SK-N-SH (cell line): ENCODE results near the gene ARHGEF7. TPM values are rescaled to one million over a fixed set of nuclear protein-coding genes. Genes with fewer than 3 reads are reported as not detected.

Source experiments
- CTCF ChIA-PET: fragments of 300-600, 350-600 bp; formaldehyde crosslinking; extraction: SDS; loops from one replicate; lab custom pipeline; 2021; lab: Yijun Ruan, JAX
- POLR2A ChIA-PET: fragments of 350-600 bp; sonication (Branson Sonifier 250); formaldehyde crosslinking; extraction: SDS; loops from one replicate; lab custom pipeline; 2020; ENCODE audit warnings: antibody characterized with exemption, inconsistent platforms; lab: Yijun Ruan, JAX
- DNase-seq: peaks from one replicate; pipeline ENCODE4 v3.0.0; 2012
- H2AFZ ChIP-seq: fragments of 200-600 bp; sonication (generic); 2 replicates; pipeline ENCODE4 v1.8.1; 2016; ENCODE audit warnings: antibody characterized with exemption, mild to moderate bottlenecking, low read depth
- H3F3A ChIP-seq: fragments of 200-600 bp; sonication (generic); replicated peaks from 2 replicates; pipeline ENCODE3; 2016; ENCODE audit warnings: antibody characterized with exemption, mild to moderate bottlenecking; ENCODE audit not compliant: insufficient read depth
- H3K27ac ChIP-seq, 2 experiments: fragments of 200-500 bp in 1 of 2; fragments of 200-600 bp in 1 of 2; sonication (Bioruptor generic) in 1 of 2; sonication (generic), shearing (Covaris generic) in 1 of 2; 2 replicates each; pipeline versions ENCODE4 v1.5.1 to v1.6.1; 2014 to 2016; ENCODE audit warnings: low read depth in 2 of 2, inconsistent platforms in 1 of 2, low read length in 1 of 2, mild to moderate bottlenecking in 1 of 2, mixed read lengths in 1 of 2
- H3K27me3 ChIP-seq: fragments of 200-600 bp; sonication (generic), shearing (Covaris generic); 2 replicates; pipeline ENCODE4 v1.6.1; 2016; ENCODE audit warnings: mixed run types; ENCODE audit not compliant: insufficient read depth
- H3K36me3 ChIP-seq, 2 experiments: fragments of 200-500 bp in 1 of 2; fragments of 200-600 bp in 1 of 2; sonication (Bioruptor generic) in 1 of 2; sonication (generic) in 1 of 2; replicated peaks in 1 of 2; 2 replicates each; pipeline versions ENCODE3 to v1.5.1; 2014 to 2016; ENCODE audit warnings: low read length in 1 of 2, mild to moderate bottlenecking in 1 of 2; ENCODE audit not compliant: insufficient read depth in 2 of 2, control insufficient read depth in 1 of 2
- H3K4me1 ChIP-seq, 2 experiments: fragments of 200-500 bp in 1 of 2; fragments of 200-600 bp in 1 of 2; sonication (Bioruptor generic) in 1 of 2; sonication (generic), shearing (Covaris generic) in 1 of 2; 2 replicates each; pipeline versions ENCODE4 v1.5.1 to v1.6.1; 2014 to 2016; ENCODE audit warnings: low read depth in 1 of 2, low read length in 1 of 2, mixed run types in 1 of 2; ENCODE audit not compliant: insufficient read depth in 2 of 2, control insufficient read depth in 1 of 2
- H3K4me2 ChIP-seq: fragments of 200-600 bp; sonication (generic), shearing (Covaris generic); 2 replicates; pipeline ENCODE4 v1.6.1; 2017; ENCODE audit warnings: mixed run types
- H3K4me3 ChIP-seq, 2 experiments: fragments of 200-500 bp in 1 of 2; fragments of 200-600 bp in 1 of 2; sonication (Bioruptor generic) in 1 of 2; sonication (generic), shearing (Covaris generic) in 1 of 2; 2 replicates each; pipeline versions ENCODE4 v1.5.1 to v1.8.1; 2014 to 2016; ENCODE audit warnings: low read depth in 2 of 2, inconsistent platforms in 1 of 2, low read length in 1 of 2, mild to moderate bottlenecking in 1 of 2, mixed read lengths in 1 of 2, moderate library complexity in 1 of 2
- H3K79me2 ChIP-seq: fragments of 200-600 bp; sonication (generic); 2 replicates; pipeline ENCODE4 v1.8.1; 2017; ENCODE audit warnings: mild to moderate bottlenecking; ENCODE audit not compliant: insufficient read depth
- H3K9ac ChIP-seq: fragments of 200-600 bp; sonication (generic); 2 replicates; pipeline ENCODE4 v1.6.1; 2017; ENCODE audit warnings: mixed run types
- H3K9me2 ChIP-seq: fragments of 200-600 bp; sonication (generic); 2 replicates; pipeline ENCODE4 v1.6.1; 2017; ENCODE audit warnings: mixed run types
- H3K9me3 ChIP-seq: fragments of 200-600 bp; sonication (generic); 2 replicates; pipeline ENCODE4 v1.6.1; 2017; ENCODE audit warnings: mixed run types, mild to moderate bottlenecking, moderate library complexity
- H4K20me1 ChIP-seq: fragments of 200-600 bp; sonication (generic); 2 replicates; pipeline ENCODE4 v1.6.1; 2017; ENCODE audit warnings: mild to moderate bottlenecking, mixed run types; ENCODE audit not compliant: insufficient read depth
- EZH2phosphoT487 ChIP-seq: fragments of 200-600 bp; sonication (generic); IDR thresholded peaks from 2 replicates; pipeline ENCODE4 v1.6.1; 2017; ENCODE audit warnings: low read depth, mixed run types, mild to moderate bottlenecking, antibody characterized with exemption, moderate library complexity, borderline replicate concordance
- FOSL2 ChIP-seq: IDR thresholded peaks from 2 replicates; pipeline ENCODE4 v1.4.0; 2012; ENCODE audit warnings: low read depth, mild to moderate bottlenecking, moderate library complexity, borderline replicate concordance
- FOXM1 ChIP-seq: IDR thresholded peaks from 2 replicates; pipeline ENCODE4 v1.4.0; 2012; ENCODE audit warnings: low read depth, mild to moderate bottlenecking
- GABPA ChIP-seq: IDR thresholded peaks from 2 replicates; pipeline ENCODE4 v1.4.0; 2012; ENCODE audit warnings: low read depth, mild to moderate bottlenecking
- GATA2 ChIP-seq: sonication (generic); formaldehyde crosslinking; IDR thresholded peaks from 2 replicates; pipeline ENCODE4 v1.5.0; 2020; ENCODE audit warnings: mild to moderate bottlenecking, missing genetic modification reagents
- MAX ChIP-seq: IDR thresholded peaks from 2 replicates; pipeline ENCODE4 v1.4.0; 2012; ENCODE audit warnings: low read depth
- NRF1 ChIP-seq: IDR thresholded peaks from 2 replicates; pipeline ENCODE4 v1.6.1; 2012; ENCODE audit warnings: low read depth, mild to moderate bottlenecking, low read length
- PBX3 ChIP-seq: IDR thresholded peaks from 2 replicates; pipeline ENCODE4; 2012
- RFX5 ChIP-seq: IDR thresholded peaks from 2 replicates; pipeline ENCODE4 v1.6.1; 2012; ENCODE audit warnings: mild to moderate bottlenecking, improper control_type of control experiment, low read length
- SIN3A ChIP-seq: IDR thresholded peaks from 2 replicates; pipeline ENCODE4 v1.6.1; 2012; ENCODE audit warnings: low read depth, mild to moderate bottlenecking, low read length, moderate library complexity, borderline replicate concordance
- TAF1 ChIP-seq: IDR thresholded peaks from 2 replicates; pipeline ENCODE4 v1.6.1; 2012; ENCODE audit warnings: low read depth, mild to moderate bottlenecking, low read length, moderate library complexity, borderline replicate concordance
- USF1 ChIP-seq: IDR thresholded peaks from 2 replicates; pipeline ENCODE4 v1.4.0; 2012; ENCODE audit warnings: low read depth, borderline replicate concordance
- YY1 ChIP-seq: IDR thresholded peaks from 2 replicates; pipeline ENCODE4 v1.4.0; 2012; ENCODE audit warnings: low read depth, mild to moderate bottlenecking
- ZBTB33 ChIP-seq: IDR thresholded peaks from 2 replicates; pipeline ENCODE4 v1.4.0; 2012; ENCODE audit warnings: low read depth, borderline replicate concordance
- WGBS: methylation state at CpG from one replicate; pipeline ENCODE4 v1.1.6; 2017; ENCODE audit warnings: low lambda C conversion rate; 5-methylcytosine and 5-hydroxymethylcytosine counted together
- polyA plus RNA-seq, 3 experiments: library from polyadenylated mRNA; depleted of rRNA; stranded (reverse); fragments of >200 nt; gene quantifications; 2 replicates each; pipeline ENCODE4 v1.2.3, GENCODE V29; 2012

ARHGEF7 gene
- polyA plus RNA-seq, 1 of the 3 experiments (the other 2 are of a cell fraction): 21.6 TPM

GRCh38 chr13:111323549-111323948, 208.4 kb downstream of the ARHGEF7 start (continued):
- TF ChIP-seq TAF1 (no peak), NRF1 (no peak), PBX3 (no peak), RFX5 (no peak), SIN3A (no peak)
- TF ChIP-seq, all 33 proteins: peak for 0

- Histone ChIP-seq H3F3A (no peaks in the 10 kb centered on the region), H3K79me2 (no peaks in the 10 kb centered on the region), H3K9me2 (no peaks in the 10 kb centered on the region), H3K27me3 (peaks cover 60% of the 10 kb centered on the region), H3K27ac (no peak overlapping the region), H3K4me3 (no peak overlapping the region), H3K4me1 (peaks cover 0 to 23% of the 10 kb centered on the region in 2 experiments; a peak in 1 of 4 replicates), H3K4me2 (no peak overlapping the region), H4K20me1 (no peaks in the 10 kb centered on the region), H2AFZ (no peak overlapping the region), H3K36me3 (no peaks in the 10 kb centered on the region), H3K9ac (no peak overlapping the region), H3K9me3 (no peaks in the 10 kb centered on the region)
- CTCF ChIA-PET: interaction anchor here (1.1 kb wide), 1 partner anchor 256 kb away, joined by 3 read pairs; no protein-coding TSS in a partner anchor
- WGBS: 30% methylated on average over 12 of the region's 17 CpGs
- DNase-seq: no peak
- POLR2A ChIA-PET: no interaction called here
- TF ChIP-seq ZBTB33 (no peak), FOSL2 (no peak), PBX3 (no peak), GATA2 (CRISPR knock-in tag) (no peak), NRF1 (no peak), YY1 (no peak), USF1 (no peak), EZH2phosphoT487 (no peak), FOXM1 (no peak), MAX (no peak), GABPA (no peak)
Observed at GRCh38 chr13:111323950-111324651, 209.0 kb downstream of the ARHGEF7 start.
